ENCODE data around the gene SLC5A1. TPM values are rescaled to one million over a fixed set of nuclear protein-coding genes. Genes with fewer than 3 reads are reported as not detected.
A peak's percentile ranks its signal among the peaks of the same experiment; 100 is the strongest.

Gene SLC5A1
- polyA plus RNA-seq, 4 donors: 29.6 to 364 (median 274) TPM

- WGBS, 3 donors: 87 to 90% (median 90%) methylated on average over 5 of the region's 5 CpGs
- Histone ChIP-seq H3K4me3 (ENCODE audit: low read depth in 1 of 3, low read length in 3 of 3) (no peak overlapping the region), H3K4me1 (ENCODE audit: control insufficient read depth in 3 of 3, insufficient read depth in 2 of 3, low read depth in 1 of 3, low read length in 2 of 3) (peaks cover 0 to 1% (median 0%) of the 10 kb centered on the region in 3 donors), H3K9me3 (ENCODE audit: control insufficient read depth in 2 of 2, insufficient read depth in 1 of 2, low read depth in 1 of 2, low read length in 1 of 2) (peaks cover 2 to 34% of the 10 kb centered on the region in 2 donors), H3K27me3 (ENCODE audit: control insufficient read depth in 3 of 3, insufficient read depth in 3 of 3, low read length in 3 of 3) (no peaks in the 10 kb centered on the region), H3K27ac (ENCODE audit: low read depth in 1 of 3, low read length in 2 of 3) (no peak overlapping the region), H3K36me3 (ENCODE audit: control insufficient read depth in 3 of 3, insufficient read depth in 2 of 3, low read depth in 1 of 3, low read length in 3 of 3) (no peaks in the 10 kb centered on the region)
- DNase-seq (no peak), FAIRE-seq (no peak)
These were observed 27.0 kb upstream of the SLC5A1 start for GRCh38 chr22:32016081-32016480.

GRCh38 chr22:32018056-32018455 is 25.0 kb upstream of the SLC5A1 start:
- Histone ChIP-seq H3K4me3 (ENCODE audit: low read depth in 1 of 3, low read length in 3 of 3) (no peak overlapping the region), H3K36me3 (ENCODE audit: control insufficient read depth in 3 of 3, insufficient read depth in 2 of 3, low read depth in 1 of 3, low read length in 3 of 3) (no peaks in the 10 kb centered on the region), H3K4me1 (ENCODE audit: control insufficient read depth in 3 of 3, insufficient read depth in 2 of 3, low read depth in 1 of 3, low read length in 2 of 3) (peaks cover 0 to 21% (median 0%) of the 10 kb centered on the region in 3 donors), H3K27ac (ENCODE audit: low read depth in 1 of 3, low read length in 2 of 3) (no peak overlapping the region), H3K9me3 (ENCODE audit: control insufficient read depth in 2 of 2, insufficient read depth in 1 of 2, low read depth in 1 of 2, low read length in 1 of 2) (peaks cover 2 to 25% of the 10 kb centered on the region in 2 donors), H3K27me3 (ENCODE audit: control insufficient read depth in 3 of 3, insufficient read depth in 3 of 3, low read length in 3 of 3) (no peaks in the 10 kb centered on the region)
- DNase-seq: no peak
- no peak for FAIRE-seq
- 70 to 83% (median 73%) methylated on average over 2 of the region's 2 CpGs for WGBS, 3 donors

GRCh38 chr22:32020117-32020516 is 22.9 kb upstream of the SLC5A1 start:
- peak overlapping the region in 1 of 3 donors; percentile 56 for H3K27ac ChIP-seq (ENCODE audit: low read depth in 1 of 3, low read length in 2 of 3)
- H3K9me3 ChIP-seq (ENCODE audit: control insufficient read depth in 2 of 2, insufficient read depth in 1 of 2, low read depth in 1 of 2, low read length in 1 of 2): peaks cover 0 to 6% of the 10 kb centered on the region in 2 donors
- H3K27me3 ChIP-seq (ENCODE audit: control insufficient read depth in 3 of 3, insufficient read depth in 3 of 3, low read length in 3 of 3): no peaks in the 10 kb centered on the region
- H3K4me1 ChIP-seq (ENCODE audit: control insufficient read depth in 3 of 3, insufficient read depth in 2 of 3, low read depth in 1 of 3, low read length in 2 of 3): peaks cover 3 to 36% (median 5%) of the 10 kb centered on the region in 3 donors
- H3K4me3 ChIP-seq (ENCODE audit: low read depth in 1 of 3, low read length in 3 of 3): no peak overlapping the region
- no peaks in the 10 kb centered on the region for H3K36me3 ChIP-seq (ENCODE audit: control insufficient read depth in 3 of 3, insufficient read depth in 2 of 3, low read depth in 1 of 3, low read length in 3 of 3)
- DNase-seq (peak; percentile 42 to 82), FAIRE-seq (no peak)

- DNase-seq: peak; percentile 43 to 79
- Histone ChIP-seq H3K27ac (ENCODE audit: low read depth in 1 of 3, low read length in 2 of 3) (peak overlapping the region in 2 of 3 donors; percentile 57 to 87), H3K4me3 (ENCODE audit: low read depth in 1 of 3, low read length in 3 of 3) (no peak overlapping the region), H3K36me3 (ENCODE audit: control insufficient read depth in 3 of 3, insufficient read depth in 2 of 3, low read depth in 1 of 3, low read length in 3 of 3) (no peaks in the 10 kb centered on the region), H3K27me3 (ENCODE audit: control insufficient read depth in 3 of 3, insufficient read depth in 3 of 3, low read length in 3 of 3) (no peaks in the 10 kb centered on the region), H3K9me3 (ENCODE audit: control insufficient read depth in 2 of 2, insufficient read depth in 1 of 2, low read depth in 1 of 2, low read length in 1 of 2) (no peaks in the 10 kb centered on the region), H3K4me1 (ENCODE audit: control insufficient read depth in 3 of 3, insufficient read depth in 2 of 3, low read depth in 1 of 3, low read length in 2 of 3) (peaks cover 3 to 46% (median 5%) of the 10 kb centered on the region in 3 donors)
- WGBS, 3 donors: 11 to 43% (median 17%) methylated on average over 3 of the region's 3 CpGs
- no peak for FAIRE-seq
These were observed 21.3 kb upstream of the SLC5A1 start for GRCh38 chr22:32021716-32022115.

GRCh38 chr22:32023251-32023827 is 19.7 kb upstream of the SLC5A1 start:
- no peaks in the 10 kb centered on the region for H3K9me3 ChIP-seq (ENCODE audit: control insufficient read depth in 2 of 2, insufficient read depth in 1 of 2, low read depth in 1 of 2, low read length in 1 of 2)
- FAIRE-seq (no peak), DNase-seq (peak; percentile 78 to 85)
- H3K4me1 ChIP-seq (ENCODE audit: control insufficient read depth in 3 of 3, insufficient read depth in 2 of 3, low read depth in 1 of 3, low read length in 2 of 3): peaks cover 3 to 46% (median 5%) of the 10 kb centered on the region in 3 donors
- H3K4me3 ChIP-seq (ENCODE audit: low read depth in 1 of 3, low read length in 3 of 3): no peak overlapping the region
- peak overlapping the region; percentile 63 to 94 (median 87) for H3K27ac ChIP-seq (ENCODE audit: low read depth in 1 of 3, low read length in 2 of 3)
- 64 to 86% (median 71%) methylated on average over 2 of the region's 2 CpGs for WGBS, 3 donors
- H3K27me3 ChIP-seq (ENCODE audit: control insufficient read depth in 3 of 3, insufficient read depth in 3 of 3, low read length in 3 of 3): no peaks in the 10 kb centered on the region
- H3K36me3 ChIP-seq (ENCODE audit: control insufficient read depth in 3 of 3, insufficient read depth in 2 of 3, low read depth in 1 of 3, low read length in 3 of 3): no peaks in the 10 kb centered on the region

- H3K4me3 ChIP-seq (ENCODE audit: low read depth in 1 of 3, low read length in 3 of 3): no peak overlapping the region
- no peaks in the 10 kb centered on the region for H3K27me3 ChIP-seq (ENCODE audit: control insufficient read depth in 3 of 3, insufficient read depth in 3 of 3, low read length in 3 of 3)
- peak overlapping the region; percentile 57 to 94 (median 87) for H3K27ac ChIP-seq (ENCODE audit: low read depth in 1 of 3, low read length in 2 of 3)
- FAIRE-seq (no peak), DNase-seq (peak; percentile 89 to 97)
- WGBS, 3 donors: 75 to 96% (median 90%) methylated on average over 1 of the region's 1 CpG
- peaks cover 3 to 47% (median 5%) of the 10 kb centered on the region in 3 donors for H3K4me1 ChIP-seq (ENCODE audit: control insufficient read depth in 3 of 3, insufficient read depth in 2 of 3, low read depth in 1 of 3, low read length in 2 of 3)
- no peaks in the 10 kb centered on the region for H3K9me3 ChIP-seq (ENCODE audit: control insufficient read depth in 2 of 2, insufficient read depth in 1 of 2, low read depth in 1 of 2, low read length in 1 of 2)
- H3K36me3 ChIP-seq (ENCODE audit: control insufficient read depth in 3 of 3, insufficient read depth in 2 of 3, low read depth in 1 of 3, low read length in 3 of 3): no peaks in the 10 kb centered on the region
These were observed 18.3 kb upstream of the SLC5A1 start for GRCh38 chr22:32024796-32025195.

GRCh38 chr22:32030518-32031247 is 12.4 kb upstream of the SLC5A1 start:
- Histone ChIP-seq H3K9me3 (ENCODE audit: control insufficient read depth in 2 of 2, insufficient read depth in 1 of 2, low read depth in 1 of 2, low read length in 1 of 2) (no peaks in the 10 kb centered on the region), H3K4me3 (ENCODE audit: low read depth in 1 of 3, low read length in 3 of 3) (no peak overlapping the region), H3K27ac (ENCODE audit: low read depth in 1 of 3, low read length in 2 of 3) (peak overlapping the region; percentile 24 to 80 (median 39)), H3K27me3 (ENCODE audit: control insufficient read depth in 3 of 3, insufficient read depth in 3 of 3, low read length in 3 of 3) (no peaks in the 10 kb centered on the region), H3K36me3 (ENCODE audit: control insufficient read depth in 3 of 3, insufficient read depth in 2 of 3, low read depth in 1 of 3, low read length in 3 of 3) (no peaks in the 10 kb centered on the region), H3K4me1 (ENCODE audit: control insufficient read depth in 3 of 3, insufficient read depth in 2 of 3, low read depth in 1 of 3, low read length in 2 of 3) (peaks cover 2 to 13% (median 3%) of the 10 kb centered on the region in 3 donors)
- 36 to 66% (median 45%) methylated on average over 4 of the region's 4 CpGs for WGBS, 3 donors
- DNase-seq (peak; percentile 47 to 86), FAIRE-seq (no peak)

DNA sequence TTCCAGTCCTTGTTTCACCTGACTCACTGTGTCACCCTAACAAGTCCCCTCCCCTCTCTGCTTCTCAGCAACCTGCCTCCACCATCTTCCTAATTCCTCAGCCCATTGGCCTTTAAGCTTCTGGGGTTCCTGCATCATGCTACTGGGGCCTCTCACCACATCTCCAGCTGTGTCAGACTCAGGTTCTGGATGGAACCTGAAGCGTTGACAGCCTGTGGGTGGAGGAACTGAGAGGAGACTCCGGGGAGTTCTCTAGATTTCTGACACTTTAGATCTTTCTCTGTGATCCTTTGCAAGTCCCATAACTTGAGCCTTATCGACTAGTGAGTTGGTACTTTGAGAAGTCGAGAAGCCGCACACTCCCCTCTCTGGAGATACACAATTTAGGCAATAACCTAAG is 11.6 kb upstream of the SLC5A1 start:
- FAIRE-seq: no peak
- Histone ChIP-seq H3K4me3 (ENCODE audit: low read depth in 1 of 3, low read length in 3 of 3) (no peak overlapping the region), H3K9me3 (ENCODE audit: control insufficient read depth in 2 of 2, insufficient read depth in 1 of 2, low read depth in 1 of 2, low read length in 1 of 2) (no peaks in the 10 kb centered on the region), H3K27ac (ENCODE audit: low read depth in 1 of 3, low read length in 2 of 3) (no peak overlapping the region), H3K27me3 (ENCODE audit: control insufficient read depth in 3 of 3, insufficient read depth in 3 of 3, low read length in 3 of 3) (no peaks in the 10 kb centered on the region), H3K36me3 (ENCODE audit: control insufficient read depth in 3 of 3, insufficient read depth in 2 of 3, low read depth in 1 of 3, low read length in 3 of 3) (no peaks in the 10 kb centered on the region), H3K4me1 (ENCODE audit: control insufficient read depth in 3 of 3, insufficient read depth in 2 of 3, low read depth in 1 of 3, low read length in 2 of 3) (peaks cover 2 to 9% (median 3%) of the 10 kb centered on the region in 3 donors)
- WGBS, 3 donors: 88 to 97% (median 94%) methylated on average over 5 of the region's 5 CpGs
- no peak for DNase-seq

Measured in small intestine (tissue), 7 donors.